ENCODE results near the gene ME1.
"Not testable (repeated sequence)": the region's sequence is repeated elsewhere in the genome, so short reads cannot be mapped to it uniquely, and the experiment has no call there.

Gene ME1

DNA sequence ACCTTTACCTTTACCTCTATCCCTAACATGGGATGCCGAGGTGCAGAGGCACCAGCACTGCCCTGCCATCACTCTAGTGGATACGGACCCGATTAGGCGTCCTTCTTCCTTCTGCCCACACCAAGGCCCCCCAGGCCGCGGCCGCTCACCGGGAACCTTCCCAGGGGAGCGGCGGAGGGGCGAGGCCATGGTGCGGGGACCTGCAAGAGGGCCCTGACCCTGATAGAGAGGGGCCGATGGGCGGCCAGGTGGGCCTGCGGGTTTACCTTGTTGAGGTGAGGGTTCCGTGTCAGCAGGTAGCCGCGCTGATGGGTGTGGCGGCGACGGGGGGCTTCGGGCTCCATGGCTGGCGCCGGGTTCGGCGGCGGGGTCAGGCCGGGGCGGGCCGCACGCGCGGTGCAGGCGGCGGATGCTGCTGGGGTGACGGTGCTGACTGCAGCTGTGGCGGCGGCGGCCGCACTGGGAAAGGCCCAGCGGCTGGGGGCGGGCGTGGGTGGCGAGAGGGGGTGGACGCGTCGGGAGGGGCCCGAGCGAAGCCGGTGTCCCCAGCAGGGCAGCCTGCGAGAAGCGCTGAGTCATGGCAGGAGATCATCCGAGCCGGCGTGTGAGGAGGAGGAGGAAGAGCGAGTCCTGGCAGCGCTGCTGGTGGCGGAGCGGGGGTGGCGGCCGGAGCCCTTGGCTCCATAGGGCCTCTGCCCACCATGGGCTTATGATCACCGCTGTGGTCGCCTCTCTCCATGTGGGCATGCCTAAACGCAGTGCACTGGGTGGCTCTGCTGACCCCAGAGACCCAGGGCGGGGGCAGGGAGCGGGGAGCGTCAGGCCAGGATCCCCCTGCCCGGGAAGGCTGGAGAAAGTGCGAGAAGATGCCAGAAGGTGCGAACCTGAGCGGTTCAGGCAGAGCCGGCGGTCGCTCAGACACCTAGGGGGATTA, at the start of gene ME1:
Gene ME1, minus strand, starts transcription at position 441 of the 934 bp plus-strand sequence. Its CDS starts 97 bp downstream, at position 344.
- DNase-seq = peak; percentile 35

DNA sequence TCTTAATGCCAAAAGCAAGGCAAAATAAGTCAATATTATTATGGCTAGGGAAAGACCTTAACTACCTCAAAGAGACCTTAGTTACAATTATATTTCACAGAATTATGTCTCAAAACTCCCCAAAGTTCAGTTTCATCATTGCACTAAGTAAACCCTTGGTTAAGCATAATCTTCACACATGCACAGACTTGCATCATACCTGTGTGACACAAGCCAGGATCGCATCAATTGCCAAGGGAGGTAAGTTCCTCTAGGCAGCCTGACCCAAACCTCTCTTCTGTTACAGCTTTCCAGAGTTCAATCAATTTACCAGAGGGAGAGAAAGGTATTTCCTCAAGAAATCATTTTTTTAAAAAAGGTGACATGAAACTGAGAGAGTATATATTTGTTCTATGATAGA, 49.6 kb upstream of the ME1 start:
- no peak for DNase-seq

GRCh38 chr6:83479389-83479788, 48.5 kb upstream of the ME1 start:
- DNase-seq = no peak

DNA sequence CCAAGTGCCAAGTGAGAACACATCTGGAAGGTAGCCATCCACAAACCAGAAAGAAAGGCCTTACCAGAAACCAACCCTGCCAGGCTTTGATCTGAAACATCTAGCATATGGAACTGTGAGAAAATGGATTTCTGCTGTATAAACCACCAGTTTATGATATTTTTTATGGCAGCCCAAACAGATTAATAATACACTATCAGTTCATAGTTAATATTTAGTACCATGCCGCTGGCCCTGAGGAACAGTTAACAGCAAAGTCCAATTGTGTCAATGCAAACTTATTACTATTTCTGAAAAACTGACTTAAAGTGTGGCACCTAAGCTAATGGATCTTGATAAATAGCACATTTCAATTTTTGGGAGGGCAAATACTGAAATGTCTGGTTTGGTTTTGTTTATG, 46.1 kb upstream of the ME1 start:
- DNase-seq = no peak

DNA sequence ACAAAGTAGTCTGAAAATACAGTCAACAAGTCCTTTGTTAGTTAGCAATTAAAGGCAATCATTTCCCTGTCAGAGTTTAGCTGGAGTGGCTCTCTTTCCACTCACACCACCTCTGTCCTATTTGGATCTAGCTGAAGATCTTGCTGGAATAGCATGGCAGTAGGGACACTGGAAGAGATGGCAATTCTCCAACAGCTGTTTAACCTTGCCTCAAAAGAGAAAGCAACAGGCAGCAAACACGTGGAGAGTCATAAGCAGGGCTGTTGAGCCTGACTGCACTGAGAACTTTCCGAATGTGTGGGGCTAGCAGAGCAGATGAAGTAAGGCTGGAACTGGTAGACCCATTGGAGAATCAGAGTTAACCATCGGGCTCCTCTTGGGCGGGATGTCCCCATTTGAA, 43.5 kb upstream of the ME1 start:
- no peak for DNase-seq

DNA sequence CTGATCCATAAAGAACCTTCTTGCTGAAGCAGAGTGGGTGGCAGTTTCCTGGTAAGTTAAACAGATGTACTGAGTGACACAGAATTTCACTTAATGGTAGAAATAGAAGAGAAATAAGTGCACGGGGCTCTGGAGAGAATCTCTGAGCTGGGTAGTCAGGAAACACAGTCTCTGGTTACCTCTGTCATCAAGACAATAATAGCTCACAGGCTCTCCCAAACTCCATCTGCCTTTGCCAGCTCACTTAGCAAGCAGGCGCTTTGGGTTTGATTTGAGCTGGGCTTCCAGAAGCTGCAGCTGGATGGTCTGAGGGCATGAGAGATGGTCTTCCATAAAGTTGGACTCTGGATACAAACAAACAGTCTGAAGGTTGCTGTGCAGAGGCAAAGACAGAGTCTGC, 41.9 kb upstream of the ME1 start:
- DNase-seq = no peak

- no peak for DNase-seq
Measured at GRCh38 chr6:83470587-83470986, 39.7 kb upstream of the ME1 start.

DNA sequence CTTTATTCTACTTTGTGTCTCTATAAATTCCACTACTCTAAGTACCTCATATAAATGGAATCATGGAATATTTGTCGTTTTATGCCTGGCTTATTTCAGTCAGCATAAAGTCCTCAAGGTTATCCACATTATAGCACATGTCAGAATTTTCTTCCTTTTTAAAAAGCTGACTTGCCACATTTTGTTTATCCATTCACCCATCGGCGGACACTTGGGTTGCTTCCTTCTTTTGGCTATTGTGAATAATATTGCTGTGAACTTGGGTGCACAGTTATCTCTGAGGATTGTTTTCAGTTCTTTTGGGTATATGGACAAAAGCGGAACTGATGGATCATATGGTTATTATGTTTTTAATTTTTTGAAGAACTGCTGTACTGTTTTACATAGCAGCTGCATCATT, 39.1 kb upstream of the ME1 start:
- no peak for DNase-seq

DNA sequence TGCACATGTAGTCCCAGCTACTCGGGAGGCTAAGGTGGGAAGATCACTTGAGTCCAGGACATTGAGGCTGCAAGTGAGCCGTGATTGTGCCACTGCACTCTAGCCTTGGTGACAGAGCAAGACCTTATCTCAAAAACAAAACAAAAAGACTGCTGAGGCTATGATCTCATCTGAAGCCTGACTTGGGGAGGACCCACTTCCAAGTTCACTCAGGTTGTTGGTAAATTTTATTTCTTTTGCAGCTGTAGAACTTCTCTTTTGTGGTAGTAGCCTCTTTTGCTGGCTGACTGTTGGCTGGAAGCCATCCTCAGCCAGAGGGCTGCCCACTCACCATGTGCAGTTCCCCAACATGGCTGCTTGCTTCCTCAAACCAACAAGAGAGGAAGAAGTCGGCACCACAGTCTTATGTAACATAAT, 36.8 kb upstream of the ME1 start:
- DNase-seq = peak; percentile 30

GRCh38 chr6:83466328-83466727, 35.5 kb upstream of the ME1 start:
- DNase-seq = no peak

DNA sequence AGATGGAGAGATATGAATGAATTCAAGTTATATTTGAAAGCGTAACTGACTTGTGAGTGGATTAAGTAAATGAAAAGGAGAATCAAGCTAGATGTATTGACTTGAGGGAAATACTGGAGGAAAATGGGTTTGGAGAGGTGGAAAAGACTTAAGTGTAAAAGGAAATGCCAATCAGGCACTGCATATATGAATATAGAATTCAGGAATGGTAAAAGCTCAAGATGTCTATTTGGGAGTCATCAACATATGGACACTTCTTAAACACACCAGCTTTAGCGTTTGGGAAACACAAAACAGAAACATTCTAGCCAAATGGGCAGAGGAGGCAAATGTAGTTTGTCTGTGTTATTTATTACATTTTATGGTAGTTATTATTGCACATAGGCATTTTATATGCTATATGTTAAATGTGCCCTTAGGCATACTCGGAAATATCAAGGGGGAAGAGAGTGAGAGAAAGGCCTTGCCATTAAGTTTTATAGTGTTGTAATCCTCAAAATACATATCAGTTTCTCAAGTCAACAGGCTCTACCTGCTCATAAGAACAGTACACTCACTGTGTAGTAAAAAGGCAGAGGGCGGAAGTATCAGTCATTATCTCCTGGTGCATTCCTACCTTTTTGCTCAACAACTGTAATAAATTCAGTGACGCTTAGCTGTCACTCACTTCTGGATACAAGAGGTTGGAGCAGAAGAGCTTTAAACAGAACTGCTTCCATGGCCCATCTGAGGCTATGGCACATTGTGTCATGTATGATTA, 33.7 kb upstream of the ME1 start:
- no peak for DNase-seq

DNA sequence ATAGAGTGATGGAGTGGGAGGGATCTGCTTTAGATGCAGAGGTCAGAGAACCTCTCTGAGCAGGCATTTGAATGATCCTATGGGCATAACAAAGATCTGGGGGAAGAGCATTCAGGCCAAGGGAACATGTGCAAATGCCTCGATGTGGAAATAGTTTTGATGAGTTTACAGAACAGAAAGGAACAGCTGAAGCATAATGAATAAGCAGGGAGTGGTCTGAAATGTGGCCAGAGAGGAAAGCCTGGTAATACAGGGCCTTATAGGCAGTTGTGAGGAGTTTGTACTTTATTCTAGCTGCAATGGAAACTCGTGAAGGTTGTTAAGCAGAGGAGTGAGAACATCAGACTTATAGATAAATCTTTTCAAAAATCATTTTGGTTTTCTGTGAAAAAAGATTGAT, 33.0 kb upstream of the ME1 start:
- DNase-seq = no peak

GRCh38 chr6:83462524-83462923, 31.7 kb upstream of the ME1 start:
- DNase-seq = no peak

DNA sequence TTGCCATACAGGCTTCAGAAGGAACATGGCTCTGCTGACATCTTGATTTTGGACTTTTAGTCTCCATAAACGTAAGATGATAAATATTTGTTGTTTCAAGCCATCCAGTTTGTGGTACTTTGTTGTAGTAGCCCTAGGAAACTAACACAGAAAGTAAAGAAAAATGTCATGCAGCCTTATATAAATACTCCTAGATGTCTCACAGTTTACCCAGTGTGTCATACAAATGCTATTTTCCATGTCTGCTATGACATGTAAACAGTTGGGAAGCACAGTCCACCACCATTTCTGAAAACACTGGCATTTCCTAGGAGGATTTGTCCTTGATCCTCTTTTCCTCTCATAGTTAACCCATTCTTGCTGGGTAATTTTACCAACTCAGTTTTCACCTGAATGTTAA, 30.6 kb upstream of the ME1 start:
- DNase-seq = no peak

DNA sequence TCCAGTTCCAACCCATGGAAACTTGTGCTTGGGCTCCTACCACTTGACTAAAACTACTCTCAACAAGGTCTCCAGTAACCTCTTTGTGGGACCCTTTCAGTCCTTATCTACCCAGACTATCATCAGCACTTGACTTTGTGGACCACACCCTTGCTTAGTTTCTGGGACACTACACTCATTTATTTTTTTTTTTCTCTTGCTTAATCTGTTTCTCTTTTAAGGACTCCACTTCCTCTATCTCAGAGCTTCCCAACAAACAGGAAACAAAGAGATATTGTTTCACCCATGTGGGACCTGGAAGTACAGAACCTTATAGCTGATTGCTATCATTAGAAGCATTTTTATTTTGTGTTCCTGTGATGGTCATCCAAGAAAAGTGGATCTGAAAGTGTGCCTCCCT, 28.8 kb upstream of the ME1 start:
- DNase-seq = no peak

DNA sequence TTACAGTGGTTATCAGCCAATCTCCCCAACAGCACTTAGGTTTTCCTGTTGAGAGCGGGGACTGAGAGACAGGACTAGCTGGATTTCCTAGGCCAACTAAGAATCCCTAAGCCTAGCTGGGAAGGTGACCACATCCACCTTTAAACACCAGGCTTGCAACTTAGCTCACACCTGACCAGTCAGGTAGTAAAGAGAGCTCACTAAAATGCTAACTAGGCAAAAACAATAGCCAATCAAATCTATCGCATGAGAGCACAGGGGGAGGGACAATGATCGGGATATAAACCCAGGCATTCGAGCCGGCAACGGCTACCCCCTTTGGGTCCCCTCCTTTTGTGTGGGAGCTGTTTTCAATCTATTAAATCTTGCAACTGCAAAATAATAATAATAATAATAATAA, 19.2 kb upstream of the ME1 start:
- DNase-seq = not testable (repeated sequence)

DNA sequence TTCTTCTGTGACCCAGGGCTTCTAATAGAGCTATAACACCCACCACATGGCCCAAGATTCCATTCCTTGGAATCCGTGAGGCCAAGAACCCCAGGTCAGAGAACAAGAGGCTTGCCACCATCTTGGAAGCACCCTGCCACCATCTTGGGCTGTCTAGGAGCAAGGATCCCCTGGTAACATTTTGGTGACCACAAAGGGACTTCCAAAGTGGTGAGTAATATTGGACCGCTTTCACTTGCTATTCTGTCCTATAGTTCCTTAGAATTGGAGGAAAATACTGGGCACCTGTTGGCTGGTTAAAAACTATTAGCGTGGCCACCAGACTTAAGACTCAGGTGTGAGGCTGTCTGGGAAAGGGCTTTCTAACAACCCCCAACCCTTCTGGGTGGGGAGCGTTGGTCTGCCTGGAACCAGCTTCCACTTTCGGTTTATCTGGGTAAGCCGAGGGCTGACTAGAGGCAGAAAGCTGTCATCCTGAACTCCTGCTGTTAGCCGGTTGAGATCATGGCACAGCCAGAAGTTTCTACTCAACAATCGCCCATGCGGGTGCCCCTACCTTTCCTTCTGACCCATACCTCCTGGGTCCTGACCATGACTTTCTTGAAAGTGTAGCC, 13.3 kb upstream of the ME1 start:
- not testable (repeated sequence) for DNase-seq

DNA sequence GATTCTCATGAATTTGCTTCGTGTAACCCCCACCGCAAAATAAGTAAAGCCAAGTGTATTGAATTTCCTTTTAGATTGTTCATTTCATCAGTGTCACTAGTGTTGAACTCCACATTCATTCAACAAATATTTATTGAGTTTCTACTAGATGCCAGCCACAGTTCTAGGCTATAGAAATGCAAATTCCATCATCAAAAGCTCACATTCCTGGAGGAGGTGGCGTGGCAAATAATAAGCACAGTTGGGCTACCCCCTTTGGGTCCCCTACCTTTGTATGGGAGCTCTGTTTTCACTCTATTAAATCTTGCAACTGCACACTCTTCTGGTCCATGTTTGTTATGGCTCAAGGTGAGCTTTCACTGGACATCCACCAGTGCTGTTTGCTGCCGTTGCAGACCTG, 12.7 kb upstream of the ME1 start:
- no peak for DNase-seq

- DNase-seq = no peak
Measured at GRCh38 chr6:83442752-83443151, 11.9 kb upstream of the ME1 start.

DNA sequence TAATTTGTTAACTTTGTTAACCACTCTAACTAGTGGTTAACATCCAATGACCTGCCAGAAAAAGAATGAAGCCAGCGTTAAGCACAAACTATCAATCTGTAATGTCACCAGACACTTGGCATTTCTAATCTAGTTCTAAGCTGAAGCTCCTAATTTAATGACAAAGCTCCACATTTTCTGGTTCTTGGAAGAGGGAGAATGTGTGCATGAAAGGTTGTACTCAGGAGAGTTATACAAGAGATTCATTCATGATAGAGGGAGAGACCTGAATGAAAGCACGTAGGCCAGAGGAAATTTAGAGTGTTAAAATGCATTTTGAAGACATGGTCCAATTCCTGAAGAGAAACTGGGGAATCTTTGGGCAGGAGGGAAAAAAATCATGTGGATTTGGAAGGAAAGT, 8.3 kb upstream of the ME1 start:
- no peak for DNase-seq

GRCh38 chr6:83436674-83437073, 5.8 kb upstream of the ME1 start:
- no peak for DNase-seq

DNA sequence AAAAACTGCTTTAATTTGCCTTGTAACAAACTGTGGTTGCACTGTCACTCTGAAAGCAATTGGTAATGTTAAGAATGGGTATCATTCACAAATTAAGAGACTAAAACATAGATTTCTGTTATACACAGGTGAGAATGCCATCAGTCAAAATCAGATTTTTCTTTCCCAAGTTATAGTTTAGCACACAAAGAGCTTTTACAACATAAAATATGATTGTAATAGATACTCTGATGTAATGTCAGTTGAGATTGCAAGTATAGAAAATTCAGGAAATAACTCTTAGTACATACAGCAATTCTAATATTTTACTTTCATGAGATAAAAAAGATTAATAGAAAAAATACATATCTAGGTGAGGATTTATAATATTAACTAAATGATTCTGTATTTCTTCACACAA, 2.3 kb upstream of the ME1 start:
- no peak for DNase-seq

DNA sequence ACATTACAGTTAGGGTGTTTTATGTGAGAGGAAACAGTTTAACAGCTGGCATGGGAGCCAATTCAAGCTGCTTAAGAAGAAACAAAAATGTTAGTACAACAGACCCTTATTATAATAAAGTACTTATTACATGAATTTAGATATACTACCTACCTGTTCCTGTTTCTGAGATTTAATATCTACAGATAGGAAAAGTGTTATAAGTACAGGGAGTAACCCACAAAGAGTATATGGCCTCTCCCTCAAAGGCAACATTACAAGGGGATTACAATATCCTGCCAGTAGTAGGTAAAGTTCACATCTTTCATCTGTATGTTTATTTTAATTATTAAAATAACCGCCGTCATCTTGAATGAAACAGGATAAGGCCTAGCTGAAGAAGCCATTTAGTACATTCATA, 1.8 kb upstream of the ME1 start:
- no peak for DNase-seq

All from CD4-positive, alpha-beta T cell treated with Interleukin-21 for 1 hour (primary cell).